Upper lobe of right lung (tissue), 1 donor: ENCODE data around the gene UNC13B. TPM values are rescaled to one million over a fixed set of nuclear protein-coding genes. Genes with fewer than 3 reads are reported as not detected.
A peak's percentile ranks its signal among the peaks of the same experiment; 100 is the strongest.

Experiments used
- ATAC-seq: fragments of 200-7000 bp; cut with Tn5 transposase; one replicate; pipeline ENCODE4 v1.9.1; 2020; ENCODE audit warnings: mild to moderate bottlenecking, moderate library complexity
- DNase-seq: peaks from one replicate; pipeline ENCODE4 v3.0.0-alpha.2; 2020
- H3K27ac ChIP-seq: fragments of 200-600 bp; one replicate; pipeline ENCODE4 v1.8.0; 2022
- H3K27me3 ChIP-seq: fragments of 200-600 bp; one replicate; pipeline ENCODE4 v1.8.0; 2022; ENCODE audit warnings: mild to moderate bottlenecking
- H3K36me3 ChIP-seq: fragments of 200-600 bp; one replicate; pipeline ENCODE4 v1.8.0; 2022
- H3K4me1 ChIP-seq: fragments of 200-600 bp; one replicate; pipeline ENCODE4 v1.8.0; 2022
- H3K4me3 ChIP-seq: fragments of 200-600 bp; one replicate; pipeline ENCODE4 v1.8.0; 2022; ENCODE audit warnings: mild to moderate bottlenecking
- H3K9me3 ChIP-seq: fragments of 200-600 bp; one replicate; pipeline ENCODE4 v1.8.0; 2022
- intact Hi-C: fragments of 100-400 bp; cut with DNase I; formaldehyde crosslinking; loops from one replicate; pipeline ENCODE4 v1.11.0; 2022
- total RNA-seq: library from RNA; stranded (reverse); fragmentation: NEBNext Ultra II Directional; extraction: Animal tissue kit (Norgen Biotek cat#: 25700); gene quantifications from one replicate; pipeline ENCODE4 v1.2.1, GENCODE V29; 2021
- TF ChIP-seq, protein P1 (sequence below): fragments of 200-600 bp; IDR thresholded peaks from one replicate; pipeline ENCODE4 v1.8.0; 2022; ENCODE audit warnings: antibody characterized with exemption
- donor health status: DM: no; HTN: yes; CAD: no; lungs with severe emphysema.

Gene UNC13B
- total RNA-seq, 1 donor from 2014 or later = 92.1 TPM

DNA sequence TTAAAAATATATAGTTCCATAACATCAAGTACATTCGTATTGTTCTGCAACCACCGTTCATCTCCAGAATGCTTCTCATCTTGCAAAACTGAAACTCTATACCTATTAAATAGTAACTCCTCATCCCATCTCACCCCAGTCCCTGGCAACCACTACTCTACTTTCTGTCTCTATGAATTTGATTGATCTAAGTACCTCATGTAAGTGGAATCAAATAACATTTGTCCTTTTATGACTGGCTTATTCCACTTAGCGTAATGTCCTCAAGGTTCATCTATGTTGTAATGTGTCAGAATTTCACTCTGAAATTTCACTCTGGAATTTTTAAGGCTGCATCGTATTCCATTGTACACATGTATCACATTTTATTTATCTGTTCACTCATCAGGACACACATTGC, 196.0 kb downstream of the UNC13B start:
- intact Hi-C loops = no loop called here
- Histone ChIP-seq H3K4me1 (peaks cover 4% of the 10 kb centered on the region), H3K27me3 (no peaks in the 10 kb centered on the region), H3K36me3 (no peaks in the 10 kb centered on the region), H3K9me3 (no peaks in the 10 kb centered on the region), H3K4me3 (no peak overlapping the region), H3K27ac (no peak overlapping the region)
- ATAC-seq = no peak
- TF ChIP-seq, protein P1, sequence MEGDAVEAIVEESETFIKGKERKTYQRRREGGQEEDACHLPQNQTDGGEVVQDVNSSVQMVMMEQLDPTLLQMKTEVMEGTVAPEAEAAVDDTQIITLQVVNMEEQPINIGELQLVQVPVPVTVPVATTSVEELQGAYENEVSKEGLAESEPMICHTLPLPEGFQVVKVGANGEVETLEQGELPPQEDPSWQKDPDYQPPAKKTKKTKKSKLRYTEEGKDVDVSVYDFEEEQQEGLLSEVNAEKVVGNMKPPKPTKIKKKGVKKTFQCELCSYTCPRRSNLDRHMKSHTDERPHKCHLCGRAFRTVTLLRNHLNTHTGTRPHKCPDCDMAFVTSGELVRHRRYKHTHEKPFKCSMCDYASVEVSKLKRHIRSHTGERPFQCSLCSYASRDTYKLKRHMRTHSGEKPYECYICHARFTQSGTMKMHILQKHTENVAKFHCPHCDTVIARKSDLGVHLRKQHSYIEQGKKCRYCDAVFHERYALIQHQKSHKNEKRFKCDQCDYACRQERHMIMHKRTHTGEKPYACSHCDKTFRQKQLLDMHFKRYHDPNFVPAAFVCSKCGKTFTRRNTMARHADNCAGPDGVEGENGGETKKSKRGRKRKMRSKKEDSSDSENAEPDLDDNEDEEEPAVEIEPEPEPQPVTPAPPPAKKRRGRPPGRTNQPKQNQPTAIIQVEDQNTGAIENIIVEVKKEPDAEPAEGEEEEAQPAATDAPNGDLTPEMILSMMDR = no peak
- DNase-seq = no peak

- peaks cover 14% of the 10 kb centered on the region for H3K4me1 ChIP-seq
- no peaks in the 10 kb centered on the region for H3K9me3 ChIP-seq
- DNase-seq = no peak
- H3K27ac ChIP-seq = no peak overlapping the region
- ATAC-seq = peak; percentile 88
- TF ChIP-seq, protein P1 = no peak
- peaks cover 7% of the 10 kb centered on the region for H3K36me3 ChIP-seq
- no peak overlapping the region for H3K4me3 ChIP-seq
- intact Hi-C loops = no loop called here
- H3K27me3 ChIP-seq = no peaks in the 10 kb centered on the region
These were observed 203.2 kb downstream of the UNC13B start for GRCh38 chr9:35364817-35365585.

DNA sequence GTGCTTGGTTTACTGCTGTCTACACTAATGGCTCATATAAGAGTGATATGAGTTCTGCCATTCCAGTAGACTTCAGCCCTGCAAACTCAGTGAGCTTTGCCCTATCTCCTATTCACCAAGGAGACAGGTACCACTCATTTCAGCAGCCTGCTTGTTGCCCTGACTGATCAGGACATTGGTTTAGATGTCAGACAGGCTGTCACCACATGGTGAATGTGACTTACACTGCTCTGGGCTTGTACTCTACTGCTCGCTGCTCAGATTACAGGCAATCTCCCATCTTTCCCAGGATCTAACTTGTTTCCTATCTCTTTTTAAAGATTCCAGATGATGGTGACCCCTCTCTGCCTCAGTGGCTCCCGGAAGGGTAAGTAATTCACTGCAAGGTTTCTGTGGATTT, 204.8 kb downstream of the UNC13B start:
- Histone ChIP-seq H3K27ac (no peak overlapping the region), H3K27me3 (no peaks in the 10 kb centered on the region), H3K9me3 (no peaks in the 10 kb centered on the region), H3K4me3 (no peak overlapping the region), H3K36me3 (peaks cover 22% of the 10 kb centered on the region), H3K4me1 (peaks cover 14% of the 10 kb centered on the region)
- ATAC-seq = no peak
- intact Hi-C loops = no loop called here
- TF ChIP-seq, protein P1 = no peak
- no peak for DNase-seq

GRCh38 chr9:35367451-35367850, 205.6 kb downstream of the UNC13B start:
- TF ChIP-seq, protein P1 = no peak
- Histone ChIP-seq H3K27me3 (no peaks in the 10 kb centered on the region), H3K27ac (no peak overlapping the region), H3K4me1 (peaks cover 14% of the 10 kb centered on the region), H3K9me3 (no peaks in the 10 kb centered on the region), H3K4me3 (no peak overlapping the region), H3K36me3 (peaks cover 28% of the 10 kb centered on the region)
- intact Hi-C loops = no loop called here
- peak; percentile 52 for ATAC-seq
- DNase-seq = no peak

- Histone ChIP-seq H3K27ac (no peak overlapping the region), H3K9me3 (no peaks in the 10 kb centered on the region), H3K4me3 (no peak overlapping the region), H3K4me1 (no peaks in the 10 kb centered on the region), H3K27me3 (no peaks in the 10 kb centered on the region), H3K36me3 (peaks cover 37% of the 10 kb centered on the region)
- TF ChIP-seq, protein P1 = no peak
- intact Hi-C loops = no loop called here
- DNase-seq (no peak), ATAC-seq (no peak)
These were observed 208.4 kb downstream of the UNC13B start for GRCh38 chr9:35370241-35370640.

DNA sequence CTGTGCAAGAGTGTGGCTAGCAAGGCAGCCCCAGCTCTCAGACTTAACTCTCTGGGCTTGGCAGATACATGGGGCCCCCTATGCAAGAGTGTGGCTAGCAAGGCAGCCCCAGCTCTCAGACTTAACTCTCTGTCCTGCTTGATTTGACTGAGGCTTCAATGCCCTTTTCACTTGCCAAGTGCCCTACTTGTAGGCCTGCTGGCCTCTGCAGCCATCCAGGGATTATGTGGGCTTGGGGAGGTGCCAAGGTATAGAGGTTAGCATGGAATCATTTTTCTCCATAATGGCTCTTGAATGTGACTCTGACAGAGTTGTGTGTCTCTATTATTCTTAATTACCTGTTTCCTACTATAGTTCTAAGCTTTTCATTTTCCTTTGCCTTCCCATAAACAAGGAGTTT, 212.6 kb downstream of the UNC13B start:
- H3K4me3 ChIP-seq = no peak overlapping the region
- ATAC-seq (no peak), DNase-seq (no peak)
- intact Hi-C loops = no loop called here
- H3K27ac ChIP-seq = no peak overlapping the region
- TF ChIP-seq, protein P1 = no peak
- no peaks in the 10 kb centered on the region for H3K4me1 ChIP-seq
- H3K36me3 ChIP-seq = peaks cover 55% of the 10 kb centered on the region
- H3K9me3 ChIP-seq = no peaks in the 10 kb centered on the region
- H3K27me3 ChIP-seq = no peaks in the 10 kb centered on the region
